Effector CD4-positive, alpha-beta T cell (primary cell): ENCODE measurements around the gene COL25A1. TPM values are rescaled to one million over a fixed set of nuclear protein-coding genes. Genes with fewer than 3 reads are reported as not detected.

Experiments
- DNase-seq: peaks from one replicate; pipeline ENCODE4 v3.0.0-alpha.2; 2020
- total RNA-seq: gene quantifications from one replicate; lab custom pipeline; 2026; lab: John Stamatoyannopoulos, UW

Gene COL25A1
- not detected for total RNA-seq

DNA sequence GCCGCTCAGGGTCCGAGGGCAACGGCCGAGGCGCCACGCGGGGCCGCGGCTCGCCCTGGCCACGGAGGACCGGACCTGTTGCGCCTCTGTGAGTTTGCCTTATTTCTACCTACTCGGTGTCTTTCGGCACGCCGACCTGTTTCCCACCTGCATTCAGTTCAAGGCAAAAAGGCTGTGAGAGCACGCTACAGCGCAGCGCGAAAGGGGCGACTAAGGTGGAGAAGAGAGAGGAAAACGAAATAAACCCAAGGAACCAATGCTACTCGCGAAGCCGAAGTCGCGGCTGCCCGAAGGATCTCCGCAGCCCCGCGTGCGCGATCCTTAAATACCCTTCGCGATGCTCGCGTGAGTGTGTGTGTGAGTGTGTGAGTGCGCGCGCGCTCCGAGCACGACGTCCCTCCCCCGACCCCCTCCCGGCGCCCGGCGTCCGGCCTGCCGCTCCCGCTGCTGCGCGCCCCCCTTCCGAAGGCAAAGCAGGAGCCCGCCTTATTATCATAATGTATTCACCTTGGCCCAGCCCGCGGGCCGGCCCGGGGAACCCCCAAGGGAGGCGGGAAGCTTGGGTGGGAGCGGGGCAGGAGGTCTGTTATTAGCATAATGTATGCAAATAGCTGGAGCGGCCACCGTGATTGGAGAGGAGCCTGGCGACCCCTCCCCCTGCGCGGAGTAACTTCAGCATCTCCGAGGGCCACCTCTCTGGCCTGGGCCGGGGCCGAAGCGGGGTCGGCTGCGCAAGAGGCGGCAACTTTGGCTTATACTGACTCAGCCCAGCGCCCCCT is at the start of gene COL25A1:
Gene COL25A1 (minus strand): TSS at position 298 of the 779 bp plus-strand sequence.
- DNase-seq, result peak; percentile 9

DNA sequence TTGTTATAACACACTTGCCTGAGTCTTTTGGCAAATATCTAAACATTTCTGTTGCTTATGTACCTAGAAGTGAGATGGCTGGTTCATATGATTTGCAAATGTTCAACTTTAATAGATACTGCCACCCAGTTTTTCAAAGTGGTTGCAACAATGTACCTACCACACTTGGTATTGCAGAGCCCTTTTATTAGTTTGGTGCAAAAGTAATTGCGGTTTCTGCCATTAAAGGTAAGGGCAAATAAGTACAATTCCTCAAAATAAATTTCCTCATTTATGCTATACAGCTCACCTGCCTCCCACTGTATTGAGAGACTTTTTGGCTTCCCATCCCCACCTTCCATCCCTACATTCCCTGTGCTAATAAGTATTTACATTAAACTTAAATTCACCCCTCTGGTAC is 47.7 kb upstream of the COL25A1 start:
- DNase-seq, result no peak

DNA sequence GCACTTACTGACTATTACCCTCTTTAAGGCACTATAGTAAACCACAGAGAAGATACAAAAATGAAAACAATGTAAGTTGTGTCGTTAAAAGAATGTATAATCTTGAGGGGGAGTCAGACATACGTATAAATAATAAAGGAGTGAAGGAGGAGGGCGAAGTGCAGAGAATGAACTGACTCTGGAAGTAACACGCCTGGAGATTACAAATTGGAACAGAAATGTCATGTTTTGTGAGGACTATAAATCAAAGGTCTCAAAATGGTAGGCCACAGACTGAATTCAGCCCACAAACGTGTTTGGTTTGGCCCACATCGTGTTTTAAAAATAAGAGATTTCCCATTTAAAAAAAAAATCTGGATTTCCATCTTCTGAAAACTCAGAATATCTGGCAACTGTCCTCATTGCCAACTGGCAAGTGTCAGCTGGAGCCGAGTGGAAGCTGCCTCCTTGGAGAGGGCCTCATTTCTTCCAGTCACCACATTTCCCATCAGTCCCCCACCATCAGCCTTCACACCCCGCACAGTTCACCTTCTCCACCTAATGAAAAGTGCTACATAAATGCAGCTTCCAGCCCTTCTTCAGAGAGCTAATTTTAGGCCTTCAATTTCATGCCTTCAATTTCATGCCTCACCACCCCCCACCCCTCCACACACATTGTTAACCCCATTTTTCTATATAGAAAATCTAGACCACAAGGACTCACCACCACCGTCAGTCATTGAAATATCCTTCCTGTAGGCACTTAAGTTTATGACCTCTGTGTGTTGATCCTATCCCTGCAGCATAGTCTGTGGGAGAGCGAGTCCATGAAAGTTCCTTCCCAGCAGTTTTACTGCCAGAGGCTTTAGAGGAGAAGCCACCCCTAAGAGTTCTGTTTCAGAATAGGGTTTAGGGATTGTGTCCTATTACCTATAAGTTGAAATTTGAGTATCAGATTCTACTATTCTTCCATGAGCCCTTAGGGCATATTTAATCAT is 32.0 kb upstream of the COL25A1 start:
- no peak for DNase-seq

DNA sequence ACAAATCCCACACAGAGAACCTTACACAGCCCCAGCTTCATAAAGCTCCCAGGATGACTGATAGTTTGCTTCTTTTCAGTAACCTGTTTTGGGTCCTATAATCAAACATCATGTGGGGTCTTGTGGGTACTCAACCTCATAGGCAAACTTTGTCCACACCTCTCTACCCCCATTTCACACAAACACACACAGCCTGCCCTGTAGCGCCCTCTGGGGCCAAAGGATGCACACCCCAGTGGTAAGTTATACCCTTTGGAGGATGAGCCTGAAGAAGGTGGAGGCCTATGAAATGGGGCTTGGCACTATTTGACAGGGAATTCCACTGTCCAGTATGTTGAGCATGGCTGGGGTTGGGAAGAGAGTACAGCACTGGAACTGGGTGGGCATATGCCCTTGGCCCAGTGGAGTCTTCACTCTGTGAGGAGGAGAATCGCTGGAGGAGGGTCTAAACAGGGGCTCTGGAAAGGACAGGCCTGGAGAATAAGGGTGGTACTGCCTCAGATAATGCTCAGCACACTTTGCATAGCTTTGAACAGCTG is 30.5 kb upstream of the COL25A1 start:
- DNase-seq, result no peak

DNA sequence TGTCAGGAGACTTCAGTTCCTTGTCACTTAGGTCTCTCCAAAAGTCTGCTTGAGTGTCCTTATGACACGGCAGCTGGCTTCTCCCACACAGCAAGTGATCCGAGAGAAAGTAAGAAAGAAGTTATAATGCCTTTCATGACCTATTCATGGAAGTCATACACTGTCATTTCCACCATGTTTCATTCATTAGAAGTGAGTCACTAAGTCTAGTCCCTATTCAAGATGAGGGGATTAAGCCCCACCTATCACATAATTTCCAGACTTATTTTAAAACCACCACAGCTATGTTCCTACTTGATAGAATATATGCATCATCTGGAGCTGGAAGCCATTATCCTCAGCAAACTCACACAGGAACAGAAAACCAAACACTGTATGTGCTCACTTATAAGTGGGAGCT is 25.2 kb upstream of the COL25A1 start:
- no peak for DNase-seq

DNA sequence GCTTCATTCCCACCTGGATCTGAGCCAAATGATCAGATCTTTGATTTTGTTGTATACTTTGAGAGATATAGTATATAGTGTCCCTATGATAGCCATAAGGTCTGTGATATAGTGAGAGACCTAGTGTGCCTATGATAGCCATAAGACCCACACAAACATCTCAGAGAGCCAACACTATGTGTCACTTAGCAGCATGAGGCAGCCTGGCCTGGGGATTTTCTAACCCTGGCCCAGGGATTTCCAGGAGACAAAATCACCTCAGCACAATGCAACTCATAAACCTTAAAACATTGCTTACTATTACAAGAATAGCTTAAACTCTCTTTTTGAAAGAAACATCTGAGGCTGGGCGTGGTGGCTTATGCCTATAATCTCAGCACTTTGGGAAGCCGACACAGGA is 23.2 kb upstream of the COL25A1 start:
- DNase-seq, result no peak

DNA sequence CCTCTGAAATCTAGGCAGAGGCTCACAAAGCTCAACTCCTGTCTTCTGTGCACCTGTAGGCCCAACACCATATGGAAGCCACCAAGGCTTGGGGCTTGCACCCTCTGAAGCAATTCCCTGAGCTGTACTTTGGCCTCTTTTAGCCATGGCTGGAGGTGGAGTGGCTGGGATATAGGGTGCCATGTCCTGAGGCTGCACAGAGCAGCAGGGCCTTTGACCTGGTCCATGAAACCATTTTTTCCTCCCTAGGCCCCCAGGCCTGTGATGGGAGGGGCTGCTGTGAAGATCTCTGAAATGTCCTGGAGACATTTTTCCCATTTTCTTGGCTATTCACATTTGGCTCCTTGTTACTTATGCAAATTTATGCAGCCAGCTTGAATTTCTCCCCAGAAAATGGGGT is 20.9 kb upstream of the COL25A1 start:
- no peak for DNase-seq

DNA sequence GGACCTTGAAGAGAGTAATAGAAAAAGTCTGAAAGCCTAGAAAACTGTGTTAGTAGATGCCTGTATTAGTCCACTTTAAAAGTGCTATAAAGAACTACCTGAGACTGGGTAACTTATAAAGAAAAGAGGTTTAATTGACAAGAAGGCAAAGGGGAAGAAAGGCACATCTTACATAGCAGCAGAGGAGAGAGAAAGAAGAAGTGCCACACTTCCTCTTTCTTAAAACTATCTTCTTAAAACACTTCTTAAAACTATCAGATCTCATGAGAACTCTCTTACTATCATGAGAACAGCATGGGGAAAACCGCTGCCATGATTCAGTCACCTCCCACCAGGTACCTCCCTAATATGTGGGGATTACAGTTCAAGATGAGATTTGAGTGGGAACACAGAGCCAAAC is 18.8 kb upstream of the COL25A1 start:
- no peak for DNase-seq

DNA sequence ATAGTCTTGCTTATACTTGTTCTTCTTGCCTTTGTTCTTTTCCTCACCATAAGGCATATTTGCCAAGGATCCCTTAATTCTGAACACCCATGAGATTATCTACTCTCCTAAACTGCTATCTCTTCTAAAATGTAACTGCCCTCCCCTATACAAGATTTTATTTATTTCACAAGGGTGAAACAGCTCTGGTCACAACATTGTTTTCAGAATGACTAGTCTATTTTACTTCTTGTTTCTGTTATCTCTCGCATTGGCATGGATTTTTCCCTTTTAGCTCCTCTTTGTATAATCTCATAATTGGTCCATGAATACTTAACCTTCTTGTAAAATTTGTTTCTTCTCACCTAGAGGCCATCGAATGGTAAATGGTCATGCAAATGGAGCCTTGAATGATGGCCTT is 17.2 kb upstream of the COL25A1 start:
- DNase-seq, result no peak

DNA sequence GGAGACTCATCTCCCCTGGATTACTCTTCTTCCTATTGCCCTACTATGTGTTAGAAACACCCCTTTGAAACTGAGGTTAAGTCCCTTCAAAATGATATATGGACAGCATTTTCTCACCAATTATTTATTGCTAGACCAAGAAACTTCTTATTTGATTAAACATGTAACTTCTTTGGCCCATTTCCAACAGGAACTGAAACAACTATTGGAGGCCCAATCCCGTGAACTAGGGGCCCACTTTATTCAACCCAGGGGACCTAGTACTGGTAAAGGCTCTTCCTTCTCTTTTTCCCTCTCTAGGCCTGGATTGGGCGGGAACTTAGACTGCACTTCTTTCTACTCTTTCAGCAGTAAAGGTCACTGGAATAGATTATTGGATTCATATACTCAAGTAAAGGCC is 16.7 kb upstream of the COL25A1 start:
- DNase-seq, result no peak

DNA sequence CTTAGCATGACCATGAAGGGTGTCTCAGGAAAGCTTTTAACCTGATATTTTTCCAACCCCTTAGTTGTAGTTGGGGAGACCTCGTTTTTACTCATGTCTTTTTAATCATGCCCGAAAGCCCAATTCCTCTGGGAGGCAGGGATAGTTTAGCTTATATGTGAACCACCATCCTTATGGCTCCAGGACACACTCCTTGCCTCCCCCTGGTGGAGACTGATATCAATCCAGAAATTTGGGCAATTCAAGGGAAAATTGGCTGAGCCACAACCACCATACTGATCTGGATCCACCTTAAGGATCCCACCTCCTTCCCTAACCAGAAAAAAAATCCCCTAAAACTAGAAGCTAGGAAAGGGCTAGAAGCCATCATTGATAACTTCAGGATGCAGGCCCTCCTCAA is 13.4 kb upstream of the COL25A1 start:
- no peak for DNase-seq

DNA sequence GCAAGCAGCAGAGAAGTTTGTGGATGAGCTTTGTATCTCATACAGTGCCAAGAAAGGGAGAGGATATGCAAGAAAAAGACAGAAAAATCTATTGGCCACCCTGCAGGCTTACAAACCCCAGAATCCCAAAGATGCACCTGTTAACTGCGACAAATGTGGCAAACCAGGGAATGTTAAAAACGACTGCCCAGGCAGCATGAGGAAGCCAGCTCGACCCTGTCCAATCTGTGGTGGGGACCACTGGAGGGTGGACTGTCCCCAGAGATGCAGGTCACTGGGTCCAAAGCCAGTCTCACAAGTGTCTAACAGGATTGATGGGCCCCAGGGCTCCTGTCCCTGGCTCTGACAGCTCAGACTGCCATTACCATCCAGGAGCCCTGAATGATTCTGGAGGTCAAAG is 12.9 kb upstream of the COL25A1 start:
- no peak for DNase-seq

DNA sequence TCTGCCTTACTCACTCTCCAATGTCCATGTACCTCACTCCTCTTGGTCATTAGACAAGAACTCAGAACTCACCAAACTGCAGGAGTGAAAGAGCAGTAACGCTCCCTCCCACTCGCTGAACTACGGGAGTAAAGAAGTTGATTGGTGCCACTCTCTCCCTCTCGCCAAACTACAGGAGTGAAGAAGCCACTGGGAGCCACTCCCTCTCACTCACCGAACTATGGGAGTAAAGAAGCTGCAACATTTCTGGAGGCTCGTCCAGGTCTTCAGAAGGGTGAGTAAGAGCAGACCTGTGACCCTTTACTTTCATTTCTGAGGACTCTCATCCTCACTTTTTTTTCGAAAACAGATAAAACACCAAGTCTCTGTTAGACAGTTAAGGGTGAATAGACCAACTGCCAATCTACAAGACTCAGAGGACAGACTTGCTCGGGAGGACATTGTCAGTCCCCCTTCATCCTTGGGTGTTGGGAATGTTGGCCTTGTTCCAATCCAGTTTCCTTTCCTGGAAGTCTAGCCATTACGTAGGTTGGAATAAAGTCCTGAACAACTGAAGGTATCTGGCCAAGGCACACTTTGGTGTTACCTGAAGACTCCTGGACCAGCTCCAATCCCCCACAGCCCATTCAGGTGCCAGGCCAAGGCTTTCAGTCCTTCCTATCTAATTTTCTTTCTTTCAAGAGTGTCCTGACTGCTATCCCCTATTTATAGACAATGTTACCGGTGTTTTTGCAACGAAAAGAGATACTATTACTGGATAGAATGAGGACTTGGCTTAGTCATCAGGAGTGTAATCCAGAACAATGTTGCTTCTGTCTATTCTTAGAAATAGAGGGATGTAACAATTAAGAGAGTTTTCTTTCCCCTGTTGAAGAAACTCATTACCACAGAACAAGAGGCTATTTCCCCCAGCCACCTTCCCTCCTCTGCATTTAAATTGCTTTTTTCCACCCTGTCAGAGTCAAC is 11.0 kb upstream of the COL25A1 start:
- no peak for DNase-seq

DNA sequence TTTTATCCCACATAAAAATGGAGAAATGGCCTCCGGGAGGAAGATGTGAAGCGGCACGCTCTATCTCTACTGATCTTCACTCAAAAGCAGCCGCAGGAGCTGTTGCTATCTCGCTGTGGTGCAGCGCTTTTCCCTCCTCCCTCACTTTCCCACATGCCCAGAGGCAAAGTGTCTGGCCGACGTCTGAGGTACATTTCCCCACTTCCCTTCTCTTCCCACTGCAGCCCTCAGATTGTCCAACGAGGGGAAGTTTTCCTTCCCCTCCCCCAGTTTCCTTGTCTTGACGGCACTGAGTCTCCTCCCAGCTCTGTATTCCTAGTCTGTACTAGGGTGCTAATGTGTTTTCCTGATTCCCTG is 660 bp upstream of the COL25A1 start:
- DNase-seq, result no peak

DNA sequence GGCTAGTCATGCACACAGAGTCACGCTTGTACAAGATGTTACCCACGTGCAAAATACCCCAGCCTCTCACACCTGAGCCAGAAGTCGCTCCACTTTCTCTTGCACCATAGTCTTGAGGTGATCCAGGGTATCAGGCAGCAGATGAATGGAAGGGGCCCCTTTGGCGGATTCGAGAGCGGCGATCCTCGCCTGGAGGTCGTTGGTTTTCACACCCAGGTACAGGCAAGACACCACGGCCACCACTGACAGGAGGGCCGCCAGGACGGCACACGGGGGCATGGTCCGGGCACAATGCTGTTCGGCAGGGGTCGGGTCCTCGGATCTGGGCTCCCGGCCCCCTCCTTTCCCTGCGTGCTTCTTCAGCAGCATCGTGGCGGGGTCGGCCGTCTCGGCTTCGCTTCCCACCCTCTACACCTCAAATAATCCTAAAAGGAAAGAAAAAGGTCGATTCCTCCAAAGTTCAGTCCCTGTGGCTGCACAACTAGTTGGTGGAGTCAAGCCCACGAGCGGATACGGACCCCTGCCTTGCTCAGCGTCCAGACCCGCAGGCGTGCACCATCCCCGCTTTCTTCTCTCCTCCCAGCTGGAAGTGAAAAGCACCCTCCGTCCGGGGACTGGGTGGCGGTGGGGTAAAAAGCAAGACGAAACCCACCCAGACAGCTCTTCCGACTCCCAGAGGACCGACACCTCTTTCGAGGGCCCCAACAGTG is 652 bp downstream of the COL25A1 start:
- no peak for DNase-seq

DNA sequence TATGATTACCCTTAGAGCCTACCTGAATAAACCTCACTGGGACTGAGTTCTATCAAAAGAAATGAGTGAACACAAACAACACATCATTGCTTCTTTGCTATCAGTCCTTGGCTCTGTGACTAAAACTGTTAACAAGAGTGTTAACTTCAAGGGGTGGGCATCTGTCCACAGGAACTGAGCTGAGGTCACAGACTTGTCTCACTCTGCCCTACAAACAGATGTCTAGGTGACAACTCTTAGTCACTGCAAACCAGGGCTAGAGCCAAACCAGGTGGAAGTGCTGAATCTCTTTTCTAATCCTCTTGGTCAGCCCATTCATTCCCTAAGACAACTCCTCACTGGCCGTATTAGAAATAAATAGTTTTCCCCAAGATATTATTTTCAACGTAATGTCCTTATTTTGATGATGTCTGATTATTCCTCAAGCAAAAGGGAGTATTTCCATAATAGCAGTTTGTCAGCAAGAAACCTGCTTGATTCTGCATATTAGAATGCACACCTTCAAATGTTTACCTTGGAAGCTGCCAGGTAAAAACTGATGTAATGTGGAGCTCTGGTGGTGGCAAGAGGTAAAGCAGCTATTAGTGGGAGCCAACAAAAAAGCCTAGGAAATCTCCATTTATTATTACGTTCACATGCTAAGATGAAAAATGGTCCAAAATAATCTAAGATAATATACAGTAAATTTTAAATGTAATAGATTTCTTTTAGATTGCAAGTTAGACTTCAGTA is 4.0 kb downstream of the COL25A1 start:
- no peak for DNase-seq

DNA sequence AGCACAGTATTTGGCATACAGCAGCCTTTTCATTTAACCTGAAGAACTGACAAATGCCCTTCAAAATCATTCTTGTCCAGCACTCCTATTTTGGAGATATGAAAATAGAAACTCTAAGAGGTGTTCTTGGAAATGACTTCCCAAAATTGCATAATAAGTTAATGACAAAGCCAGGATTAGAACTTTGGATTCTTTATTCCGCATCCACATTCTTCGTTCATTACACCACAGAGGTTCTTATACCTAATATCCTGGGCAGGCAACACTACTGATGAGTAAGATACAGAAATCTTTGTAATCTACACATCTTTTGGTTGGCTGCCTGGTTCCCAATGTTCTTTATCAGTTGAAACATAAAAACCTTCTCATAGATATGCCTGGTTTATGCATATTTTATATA is 5.9 kb downstream of the COL25A1 start:
- no peak for DNase-seq

DNA sequence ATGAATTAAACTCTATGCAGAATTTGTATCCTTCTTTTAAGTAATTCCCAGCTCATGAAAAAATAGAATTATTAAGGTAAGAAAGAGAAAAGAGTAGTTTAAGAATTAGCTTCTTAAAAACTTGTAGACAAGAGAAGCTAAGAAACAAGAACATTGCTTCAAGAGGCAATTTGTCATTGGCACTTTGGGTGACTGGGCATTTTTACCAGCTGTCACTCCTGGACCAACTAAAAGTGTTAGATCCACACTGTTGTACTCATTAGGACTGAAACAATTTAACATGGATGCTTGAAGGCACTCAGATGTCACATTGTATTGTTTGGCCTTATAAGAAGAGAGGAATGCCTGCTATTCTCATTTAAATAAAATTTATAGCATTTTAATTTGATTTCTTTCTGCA is 7.4 kb downstream of the COL25A1 start:
- DNase-seq, result no peak

DNA sequence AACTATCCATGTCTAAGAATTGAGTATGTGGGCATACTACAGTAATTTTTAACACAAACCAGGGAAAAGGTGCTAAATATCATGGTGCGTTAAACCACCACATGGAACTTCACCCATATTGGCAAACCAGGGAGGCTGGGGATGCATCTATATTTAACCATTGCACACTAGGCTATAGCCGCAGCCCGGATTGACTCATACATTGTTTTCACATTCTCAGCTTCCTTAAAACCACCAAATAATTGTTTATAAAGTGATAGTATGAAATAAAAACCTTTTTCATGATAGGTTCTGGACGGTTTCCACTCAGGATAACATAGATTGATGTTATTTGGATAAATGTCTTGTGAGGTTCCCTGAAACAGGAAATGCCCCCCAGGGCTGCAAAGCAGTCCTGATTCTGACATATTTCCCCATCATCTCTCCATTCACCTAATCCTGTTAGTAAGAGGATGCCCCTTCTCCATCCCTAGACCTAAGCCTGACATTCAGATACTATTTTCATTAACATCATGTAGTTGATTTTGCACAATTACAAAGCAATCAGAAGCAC is 7.9 kb downstream of the COL25A1 start:
- no peak for DNase-seq

DNA sequence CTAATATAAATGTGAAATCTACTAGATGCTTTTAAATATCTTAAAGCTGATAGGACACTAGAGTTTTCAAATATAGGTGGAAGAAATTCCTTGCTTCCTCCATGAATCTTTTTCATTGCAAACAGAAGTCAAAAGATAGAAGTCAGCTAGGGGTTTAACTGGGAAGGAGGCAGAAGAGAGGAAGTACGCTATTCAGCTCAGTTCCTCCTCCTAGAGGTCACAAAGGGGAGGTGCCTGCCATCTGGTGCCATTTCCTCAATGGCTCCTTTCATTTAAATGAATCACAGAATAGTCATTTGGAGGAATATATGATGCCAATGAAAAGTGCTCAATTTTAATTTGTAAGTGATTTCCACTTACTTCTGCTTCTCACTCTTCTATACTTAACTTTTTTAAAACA is 8.5 kb downstream of the COL25A1 start:
- DNase-seq, result no peak

DNA sequence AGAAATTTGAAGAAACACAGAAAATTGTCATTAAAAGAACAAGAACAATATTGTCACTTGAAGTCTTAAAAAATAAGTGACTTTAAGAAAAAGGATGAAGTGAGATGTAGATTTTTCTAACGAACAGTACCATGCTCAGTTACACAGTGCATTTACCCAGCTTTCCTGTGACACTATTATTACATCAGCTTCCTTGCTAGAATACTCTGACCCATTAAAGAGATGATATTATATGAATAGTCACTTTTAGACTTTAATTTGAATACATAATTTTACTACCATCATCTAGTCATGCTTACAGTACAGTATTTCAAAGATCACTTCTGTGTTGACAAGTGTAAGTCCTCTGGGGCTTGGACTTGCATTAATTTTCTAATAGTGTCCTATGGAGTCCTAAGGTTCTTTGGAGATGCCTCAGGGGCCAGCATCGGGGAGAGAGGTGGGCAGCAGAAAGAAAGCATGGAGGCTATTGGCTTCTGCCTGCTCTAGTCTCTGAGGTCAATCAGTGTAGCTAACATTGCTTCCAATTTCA is 10.7 kb downstream of the COL25A1 start:
- DNase-seq, result no peak
